ENCODE data around the gene KCNJ1. TPM values are rescaled to one million over a fixed set of nuclear protein-coding genes. Genes with fewer than 3 reads are reported as not detected.

KCNJ1 gene
- total RNA-seq, 2 experiments from 2014 or later: 0.06 to 0.11 TPM

GRCh38 chr11:128803449-128804245 is 63.4 kb downstream of the KCNJ1 start:
- ChIA-PET CTCF (ENCODE audit: unreplicated experiment) (no interaction called here), POLR2A (no interaction called here)
- Histone ChIP-seq H3K4me1 (ENCODE audit: insufficient read depth, low read length, poor library complexity, severe bottlenecking) (no peaks in the 10 kb centered on the region), H3K9me2 (ENCODE audit: insufficient read depth, low read length) (no peaks in the 10 kb centered on the region), H3K27ac (ENCODE audit: low read depth, low read length, poor library complexity, severe bottlenecking) (no peak overlapping the region), H3K36me3 (ENCODE audit: insufficient read depth, low read length) (peaks cover 60% of the 10 kb centered on the region), H3K79me2 (ENCODE audit: insufficient read depth, low read depth, low read length) (no peaks in the 10 kb centered on the region), H2AFZ (ENCODE audit: low read length) (no peak overlapping the region), H3K4me3 (ENCODE audit: low read depth, low read length, poor library complexity, severe bottlenecking) (no peak overlapping the region), H3K9me3 (ENCODE audit: low read length) (no peaks in the 10 kb centered on the region), H3K4me2 (ENCODE audit: low read length) (no peak overlapping the region), H4K20me1 (ENCODE audit: insufficient read depth, low read length) (no peaks in the 10 kb centered on the region)
- TF ChIP-seq EZH2phosphoT487 (IDR thresholded peaks at IDR 0.05; ENCODE audit: borderline replicate concordance, low read depth, low read length) (no peak), CTCF (conservative IDR thresholded peaks at IDR 0.05; ENCODE audit: low read length) (no peak)
- no TSS peak for BruUV-seq (replicated peaks)
- intact Hi-C loops (cut with micrococcal nuclease; ENCODE audit: unreplicated experiment): no loop called here
- DNase-seq (ENCODE audit: low spot score): no peak

DNA sequence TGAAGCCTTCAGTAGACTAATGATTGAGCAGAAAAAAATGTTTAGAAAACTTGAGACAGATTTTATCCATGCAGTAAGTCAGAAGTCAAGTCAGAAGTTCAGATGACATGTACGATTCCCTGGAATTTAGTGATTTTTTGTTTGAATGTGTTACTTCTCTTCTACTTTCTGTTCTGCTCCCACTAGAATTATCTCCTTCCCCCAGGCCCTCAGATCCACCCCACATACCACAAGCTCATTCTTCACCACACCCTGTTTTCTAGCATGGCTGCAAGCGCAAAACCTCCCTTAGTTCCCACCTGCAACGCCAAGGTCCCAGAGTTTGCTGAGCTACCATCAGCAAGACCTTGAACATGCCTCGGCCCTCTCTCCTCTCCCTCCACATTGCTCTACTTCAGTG is 64.1 kb downstream of the KCNJ1 start:
- Histone ChIP-seq H3K79me2 (ENCODE audit: insufficient read depth, low read depth, low read length) (no peaks in the 10 kb centered on the region), H3K4me1 (ENCODE audit: insufficient read depth, low read length, poor library complexity, severe bottlenecking) (no peaks in the 10 kb centered on the region), H3K27ac (ENCODE audit: low read depth, low read length, poor library complexity, severe bottlenecking) (no peak overlapping the region), H3K36me3 (ENCODE audit: insufficient read depth, low read length) (peaks cover 60% of the 10 kb centered on the region), H3K4me2 (ENCODE audit: low read length) (no peak overlapping the region), H3K9me2 (ENCODE audit: insufficient read depth, low read length) (no peaks in the 10 kb centered on the region), H3K9me3 (ENCODE audit: low read length) (no peaks in the 10 kb centered on the region), H4K20me1 (ENCODE audit: insufficient read depth, low read length) (no peaks in the 10 kb centered on the region), H2AFZ (ENCODE audit: low read length) (no peak overlapping the region), H3K4me3 (ENCODE audit: low read depth, low read length, poor library complexity, severe bottlenecking) (no peak overlapping the region)
- POLR2A ChIA-PET: no interaction called here
- DNase-seq (ENCODE audit: low spot score): no peak
- CTCF ChIA-PET (ENCODE audit: unreplicated experiment): no interaction called here
- intact Hi-C loops (cut with micrococcal nuclease; ENCODE audit: unreplicated experiment): no loop called here
- no peak; the same call in 1 of the 2 replicates for TF ChIP-seq CTCF (conservative IDR thresholded peaks at IDR 0.05; ENCODE audit: low read length)
- TF ChIP-seq EZH2phosphoT487 (IDR thresholded peaks at IDR 0.05; ENCODE audit: borderline replicate concordance, low read depth, low read length): no peak
- BruUV-seq (replicated peaks): no TSS peak

GRCh38 chr11:128802358-128802981 is 64.6 kb downstream of the KCNJ1 start:
- Histone ChIP-seq H3K27ac (ENCODE audit: low read depth, low read length, poor library complexity, severe bottlenecking) (no peak overlapping the region), H4K20me1 (ENCODE audit: insufficient read depth, low read length) (no peaks in the 10 kb centered on the region), H3K79me2 (ENCODE audit: insufficient read depth, low read depth, low read length) (no peaks in the 10 kb centered on the region), H3K4me3 (ENCODE audit: low read depth, low read length, poor library complexity, severe bottlenecking) (no peak overlapping the region), H2AFZ (ENCODE audit: low read length) (no peak overlapping the region), H3K9me3 (ENCODE audit: low read length) (no peaks in the 10 kb centered on the region), H3K9me2 (ENCODE audit: insufficient read depth, low read length) (no peaks in the 10 kb centered on the region), H3K4me2 (ENCODE audit: low read length) (no peak overlapping the region), H3K4me1 (ENCODE audit: insufficient read depth, low read length, poor library complexity, severe bottlenecking) (no peaks in the 10 kb centered on the region), H3K36me3 (ENCODE audit: insufficient read depth, low read length) (peaks cover 60% of the 10 kb centered on the region)
- CTCF ChIA-PET (ENCODE audit: unreplicated experiment): no interaction called here
- TF ChIP-seq EZH2phosphoT487 (IDR thresholded peaks at IDR 0.05; ENCODE audit: borderline replicate concordance, low read depth, low read length) (no peak), CTCF (conservative IDR thresholded peaks at IDR 0.05; ENCODE audit: low read length) (peak; percentile 56)
- intact Hi-C loops (cut with micrococcal nuclease; ENCODE audit: unreplicated experiment): no loop called here
- POLR2A ChIA-PET: no interaction called here
- DNase-seq (ENCODE audit: low spot score): peak; percentile 5
- BruUV-seq (replicated peaks): no TSS peak
